Fibroblast of pulmonary artery (primary cell): Measurements from ENCODE around the gene ALOX5AP.
"Not testable (repeated sequence)": the region's sequence is repeated elsewhere in the genome, so short reads cannot be mapped to it uniquely, and the experiment has no call there.

Experiments used
- DNase-seq: peaks from one replicate; pipeline ENCODE4 v3.0.0-alpha.2; 2010; ENCODE audit warnings: low read depth
- H3K4me3 ChIP-seq: replicated peaks from 2 replicates; pipeline ENCODE4 v1.5.1; 2011; ENCODE audit warnings: low read depth, mild to moderate bottlenecking, control low read depth, low read length, moderate library complexity
- CTCF ChIP-seq: IDR thresholded peaks from 2 replicates; pipeline ENCODE4 v1.5.1; 2011; ENCODE audit warnings: mild to moderate bottlenecking, control low read depth, low read length, inconsistent platforms; ENCODE audit errors: missing control alignments

Gene ALOX5AP

GRCh38 chr13:30744056-30744680 lies 8.8 kb downstream of the ALOX5AP start:
- no peak for TF ChIP-seq CTCF
- no peak for DNase-seq
- H3K4me3 ChIP-seq = no peak overlapping the region

GRCh38 chr13:30744681-30745077 lies 9.3 kb downstream of the ALOX5AP start:
- no peak for DNase-seq
- no peak for TF ChIP-seq CTCF
- no peak overlapping the region for H3K4me3 ChIP-seq

GRCh38 chr13:30745906-30746686 lies 10.8 kb downstream of the ALOX5AP start:
- DNase-seq = no peak
- no peak overlapping the region for H3K4me3 ChIP-seq
- TF ChIP-seq CTCF = no peak

GRCh38 chr13:30746791-30747190 lies 11.4 kb downstream of the ALOX5AP start:
- no peak for DNase-seq
- H3K4me3 ChIP-seq = no peak overlapping the region
- no peak for TF ChIP-seq CTCF

- H3K4me3 ChIP-seq, DNase-seq: not testable (repeated sequence)
These were observed 12.5 kb downstream of the ALOX5AP start for GRCh38 chr13:30747845-30748244.

DNA sequence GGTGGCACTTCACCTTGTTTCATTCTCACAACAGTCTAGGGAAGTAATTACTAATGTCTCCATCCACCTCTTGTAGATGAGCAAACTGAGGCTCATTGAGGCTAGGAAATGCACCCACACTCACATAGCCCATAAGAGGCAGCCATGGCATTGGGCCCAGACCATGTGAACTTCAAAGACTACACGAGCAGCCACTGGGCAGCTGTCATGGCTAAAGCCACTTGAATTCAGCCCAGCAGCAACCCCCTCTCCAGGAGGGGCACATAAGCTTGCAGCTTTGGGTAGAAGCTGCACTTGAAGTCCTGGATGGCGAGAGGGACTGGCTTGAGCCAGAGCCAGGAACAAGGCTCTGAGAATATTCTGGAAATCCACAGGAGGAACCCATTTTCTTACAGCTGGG lies 13.4 kb downstream of the ALOX5AP start:
- no peak for TF ChIP-seq CTCF
- H3K4me3 ChIP-seq = no peak overlapping the region
- DNase-seq = no peak

DNA sequence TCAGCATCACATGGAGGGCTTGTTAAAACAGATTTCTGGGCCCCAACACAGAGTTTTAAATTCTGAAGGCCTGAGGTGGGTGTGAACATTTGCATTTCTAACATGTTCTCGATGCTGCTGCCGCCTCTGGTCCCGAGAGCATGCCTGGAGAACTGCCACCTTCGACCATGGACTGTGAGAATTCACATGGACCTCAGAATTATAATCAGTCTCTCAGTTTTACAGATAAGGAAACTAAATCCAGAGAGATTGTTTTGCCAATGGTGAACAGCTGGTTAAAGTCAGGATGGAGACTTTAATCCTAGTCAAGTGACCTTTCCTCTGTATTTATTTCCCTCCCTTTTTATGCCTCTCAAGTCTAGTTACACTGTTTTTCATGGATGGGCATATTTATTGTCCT lies 14.7 kb downstream of the ALOX5AP start:
- no peak overlapping the region for H3K4me3 ChIP-seq
- TF ChIP-seq CTCF = no peak
- no peak for DNase-seq
